Activated CD4-positive, alpha-beta T cell treated with anti-CD3 and anti-CD28 coated beads, Interleukin-2, amount 10 ng/mL, durations not matched to agents 7 days and 5 days (primary cell): ENCODE results near the gene VPS37B. TPM values are rescaled to one million over a fixed set of nuclear protein-coding genes. Genes with fewer than 3 reads are reported as not detected.

ENCODE experiments used
- CTCF ChIA-PET: fragments of 350-600 bp; sonication (Branson Sonifier 250); formaldehyde crosslinking; loops from one replicate; lab custom pipeline; 2021; ENCODE audit warnings: antibody characterized with exemption; lab: Charles Lee
- POLR2A ChIA-PET: fragments of 350-600 bp; sonication (Branson Sonifier 250); formaldehyde crosslinking; loops from one replicate; lab custom pipeline; 2021; ENCODE audit warnings: antibody characterized with exemption; lab: Charles Lee
- DNase-seq: peaks from one replicate; pipeline ENCODE4 v3.0.0-alpha.2; 2020
- H3K27ac Mint-ChIP-seq: one replicate; pipeline ENCODE4 v1.8.0; 2021; ENCODE audit warnings: mild to moderate bottlenecking, moderate library complexity, mixed read lengths
- H3K27me3 Mint-ChIP-seq: one replicate; pipeline ENCODE4 v1.8.0; 2021; ENCODE audit warnings: mixed read lengths
- H3K36me3 Mint-ChIP-seq: one replicate; pipeline ENCODE4 v1.8.0; 2021; ENCODE audit warnings: low read depth, mixed read lengths
- H3K4me1 Mint-ChIP-seq: one replicate; pipeline ENCODE4 v1.8.0; 2021; ENCODE audit warnings: mixed read lengths
- H3K4me3 Mint-ChIP-seq: one replicate; pipeline ENCODE4 v1.8.0; 2021; ENCODE audit warnings: mild to moderate bottlenecking, moderate library complexity, mixed read lengths
- H3K9me3 Mint-ChIP-seq: one replicate; pipeline ENCODE4 v1.8.0; 2021; ENCODE audit warnings: mixed read lengths
- total RNA-seq, 2 experiments: library from RNA; stranded (reverse); gene quantifications; one replicate each; pipeline ENCODE4 v1.2.3, GENCODE V29; 2021

VPS37B gene
- total RNA-seq, 2 experiments from 2014 or later = 23.0 to 23.7 TPM

- DNase-seq = no peak
- H3K27ac Mint-ChIP-seq = no peak overlapping the region
- H3K4me3 Mint-ChIP-seq = no peak overlapping the region
- peaks cover 8% of the 10 kb centered on the region for H3K4me1 Mint-ChIP-seq
- no peaks in the 10 kb centered on the region for H3K27me3 Mint-ChIP-seq
- no peaks in the 10 kb centered on the region for H3K36me3 Mint-ChIP-seq
- no peaks in the 10 kb centered on the region for H3K9me3 Mint-ChIP-seq
- POLR2A ChIA-PET = no interaction called here
- CTCF ChIA-PET = interaction anchor here (1.2 kb wide), 1 partner anchor 10 kb away, joined by 5 read pairs; no protein-coding TSS in a partner anchor
Observed at GRCh38 chr12:122842505-122843405, 53.2 kb downstream of the VPS37B start.

DNA sequence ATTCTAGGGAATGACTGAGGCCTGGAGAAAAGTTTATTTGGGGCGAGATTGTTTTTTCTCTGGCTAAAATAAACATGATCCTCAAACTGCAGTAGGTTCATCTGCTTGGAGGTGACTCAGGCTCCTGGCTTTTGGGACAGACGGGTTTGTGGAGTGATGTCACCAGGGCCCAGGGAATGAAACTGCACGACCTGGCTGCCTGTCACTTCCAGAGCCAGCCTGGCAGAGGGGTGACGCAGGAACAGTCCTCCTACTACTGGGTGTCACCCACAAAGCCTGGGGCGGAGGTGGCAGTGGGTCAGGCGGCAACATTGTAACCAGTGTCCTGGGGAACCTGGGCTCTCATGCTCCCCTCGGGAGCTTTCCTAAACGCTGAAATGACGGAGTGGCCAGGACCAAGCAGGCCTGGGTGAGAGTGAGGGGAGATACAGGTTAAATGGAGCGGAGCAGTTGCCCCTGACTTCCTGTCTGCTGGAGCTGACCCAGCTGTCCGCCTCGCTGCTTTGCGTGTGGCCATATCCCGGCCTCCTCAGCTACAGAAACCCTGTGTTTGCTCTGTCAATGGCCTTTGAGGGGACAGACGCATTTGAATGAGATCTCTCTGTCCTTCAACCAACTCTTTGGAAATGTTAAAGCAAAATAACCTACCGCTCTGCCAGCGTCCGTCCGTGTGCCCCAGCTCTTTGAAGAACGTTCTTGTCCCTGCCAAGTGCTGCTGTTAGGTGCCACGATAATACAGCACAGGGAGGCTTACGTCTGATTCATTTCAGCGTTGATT is 54.2 kb downstream of the VPS37B start:
- H3K4me3 Mint-ChIP-seq = no peak overlapping the region
- no peaks in the 10 kb centered on the region for H3K27me3 Mint-ChIP-seq
- H3K4me1 Mint-ChIP-seq = peaks cover 16% of the 10 kb centered on the region
- POLR2A ChIA-PET = no interaction called here
- CTCF ChIA-PET = interaction anchor here (0.5 kb wide), 1 partner anchor 34 kb away, joined by 3 read pairs; no protein-coding TSS in a partner anchor
- DNase-seq = no peak
- H3K27ac Mint-ChIP-seq = no peak overlapping the region
- no peaks in the 10 kb centered on the region for H3K9me3 Mint-ChIP-seq
- peaks cover 2% of the 10 kb centered on the region for H3K36me3 Mint-ChIP-seq

- no peak overlapping the region for H3K27ac Mint-ChIP-seq
- POLR2A ChIA-PET = no interaction called here
Observed at GRCh38 chr12:122840580-122841513, 55.1 kb downstream of the VPS37B start.

GRCh38 chr12:122839907-122840554 is 55.9 kb downstream of the VPS37B start:
- Mint-ChIP-seq H3K27me3 (no peaks in the 10 kb centered on the region), H3K4me3 (no peak overlapping the region), H3K9me3 (no peaks in the 10 kb centered on the region), H3K4me1 (peaks cover 21% of the 10 kb centered on the region), H3K36me3 (peaks cover 9% of the 10 kb centered on the region), H3K27ac (no peak overlapping the region)
- DNase-seq = no peak
- ChIA-PET POLR2A (no interaction called here), CTCF (interaction anchor here (0.6 to 1.7 kb wide), 3 partner anchors 46 to 733 kb away, joined by 3 to 6 read pairs (median 4); no protein-coding TSS in a partner anchor)

More at GRCh38 chr12:122840580-122841513, 55.1 kb downstream of the VPS37B start:
- Mint-ChIP-seq H3K27me3 (no peaks in the 10 kb centered on the region), H3K4me1 (peaks cover 21% of the 10 kb centered on the region), H3K36me3 (peaks cover 9% of the 10 kb centered on the region), H3K9me3 (no peaks in the 10 kb centered on the region), H3K4me3 (no peak overlapping the region)
- no peak for DNase-seq
- CTCF ChIA-PET = interaction anchor here (0.7 to 1.7 kb wide), 2 partner anchors 47 to 732 kb away, joined by 3 to 6 read pairs; no protein-coding TSS in a partner anchor

DNA sequence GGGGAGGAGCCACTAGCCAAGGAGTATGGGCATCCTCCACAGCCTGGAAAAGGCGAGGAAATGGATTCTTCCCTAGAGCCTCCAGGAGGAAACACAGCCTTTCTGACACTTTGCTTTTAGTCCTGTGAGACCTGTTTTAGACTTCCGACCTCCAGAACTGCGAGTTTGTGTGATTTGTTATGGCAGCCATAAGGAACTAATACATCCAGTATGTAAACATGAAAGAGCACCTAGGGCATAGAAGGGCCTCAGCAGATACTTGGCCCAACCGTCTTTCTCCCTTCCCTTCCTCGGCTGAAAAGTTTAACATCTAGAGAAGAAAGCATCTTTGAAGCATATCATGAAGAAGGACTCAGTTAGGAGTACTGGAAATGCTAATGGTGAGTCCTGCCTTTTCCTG is 57.1 kb downstream of the VPS37B start:
- no peak overlapping the region for H3K27ac Mint-ChIP-seq
- DNase-seq = no peak
- H3K4me1 Mint-ChIP-seq = peaks cover 29% of the 10 kb centered on the region
- peaks cover 9% of the 10 kb centered on the region for H3K36me3 Mint-ChIP-seq
- no peaks in the 10 kb centered on the region for H3K9me3 Mint-ChIP-seq
- POLR2A ChIA-PET = no interaction called here
- no peak overlapping the region for H3K4me3 Mint-ChIP-seq
- CTCF ChIA-PET = interaction anchor here (0.7 kb wide), 2 partner anchors 66 to 234 kb away, joined by 4 to 5 read pairs; no protein-coding TSS in a partner anchor
- peaks cover 9% of the 10 kb centered on the region for H3K27me3 Mint-ChIP-seq

- Mint-ChIP-seq H3K4me3 (peak overlapping the region; percentile 86), H3K36me3 (peaks cover 9% of the 10 kb centered on the region), H3K27ac (peak overlapping the region; percentile 91), H3K27me3 (peaks cover 16% of the 10 kb centered on the region), H3K9me3 (no peaks in the 10 kb centered on the region), H3K4me1 (peaks cover 29% of the 10 kb centered on the region)
- CTCF ChIA-PET = interaction anchor here (0.7 to 1.5 kb wide), 2 partner anchors 235 to 277 kb away, joined by 3 to 5 read pairs; no protein-coding TSS in a partner anchor
- DNase-seq = no peak
- POLR2A ChIA-PET = no interaction called here
Observed at GRCh38 chr12:122837306-122838265, 58.3 kb downstream of the VPS37B start.

- Mint-ChIP-seq H3K36me3 (peaks cover 9% of the 10 kb centered on the region), H3K4me3 (peak overlapping the region; percentile 86), H3K4me1 (peaks cover 29% of the 10 kb centered on the region), H3K9me3 (no peaks in the 10 kb centered on the region), H3K27me3 (peaks cover 16% of the 10 kb centered on the region), H3K27ac (peak overlapping the region; percentile 91)
- peak; percentile 74 for DNase-seq
- ChIA-PET POLR2A (interaction anchor here (0.6 kb wide), 1 partner anchor 241 kb away, joined by 6 read pairs; no protein-coding TSS in a partner anchor), CTCF (interaction anchor here (0.7 to 1.6 kb wide), 4 partner anchors 10 to 278 kb away, joined by 3 to 5 read pairs (median 4); no protein-coding TSS in a partner anchor)
Observed at GRCh38 chr12:122836027-122836921, 59.6 kb downstream of the VPS37B start.

GRCh38 chr12:122835750-122836026 is 60.2 kb downstream of the VPS37B start:
- CTCF ChIA-PET = interaction anchor here (1.4 to 1.6 kb wide), 2 partner anchors 9 to 26 kb away, joined by 3 to 4 read pairs; no protein-coding TSS in a partner anchor
- Mint-ChIP-seq H3K27me3 (peaks cover 18% of the 10 kb centered on the region), H3K36me3 (peaks cover 9% of the 10 kb centered on the region), H3K4me1 (peaks cover 29% of the 10 kb centered on the region), H3K27ac (no peak overlapping the region), H3K9me3 (no peaks in the 10 kb centered on the region), H3K4me3 (peak overlapping the region; percentile 86)
- peak; percentile 15 for DNase-seq
- POLR2A ChIA-PET = no interaction called here

DNA sequence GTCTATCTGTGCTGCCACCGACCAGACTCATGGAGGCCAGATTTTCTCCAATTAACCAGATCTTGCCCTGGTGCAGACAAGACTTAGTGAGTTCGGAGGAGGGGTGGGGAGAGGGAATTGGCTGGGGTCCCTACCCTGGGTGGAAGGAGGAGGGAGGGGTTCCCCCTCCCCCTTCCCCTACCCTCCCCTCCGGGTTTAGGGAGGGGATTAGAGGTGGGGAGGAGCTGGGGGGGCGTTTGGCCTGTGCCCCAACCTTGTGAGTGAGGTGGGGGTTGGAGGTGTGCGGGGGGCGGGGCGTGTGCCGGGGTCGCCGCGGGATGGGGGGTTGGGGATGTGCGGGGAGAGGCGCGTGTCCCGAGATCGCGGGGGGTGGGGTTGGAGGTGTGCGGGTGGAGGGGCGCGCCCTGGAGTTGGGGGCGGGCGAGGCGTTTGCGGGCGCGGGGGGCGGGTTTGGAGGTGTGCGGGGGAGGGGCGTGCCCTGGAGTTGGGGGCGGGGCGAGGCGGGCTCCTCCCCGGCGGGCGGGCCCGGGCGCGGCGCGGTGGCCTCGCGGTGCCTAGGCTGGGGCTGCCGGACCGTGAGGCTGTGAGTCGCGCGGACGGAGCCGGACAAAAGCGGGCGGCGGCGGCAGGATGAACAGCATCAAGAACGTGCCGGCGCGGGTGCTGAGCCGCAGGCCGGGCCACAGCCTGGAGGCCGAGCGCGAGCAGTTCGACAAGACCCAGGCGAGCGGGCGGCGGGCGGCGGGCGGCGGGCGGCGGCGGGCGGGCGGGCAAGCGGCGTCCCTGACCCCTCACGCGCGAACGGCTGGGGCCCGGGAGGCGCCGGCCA is 60.8 kb downstream of the VPS37B start, which contains the start of gene HIP1R:
TSS of gene HIP1R (plus strand) at position 537 of the 829 bp plus-strand sequence. CDS start at position 631, 94 bp downstream.
- Mint-ChIP-seq H3K9me3 (no peaks in the 10 kb centered on the region), H3K4me1 (peaks cover 29% of the 10 kb centered on the region), H3K36me3 (peaks cover 9% of the 10 kb centered on the region), H3K27me3 (peaks cover 19% of the 10 kb centered on the region), H3K4me3 (peak within 1 kb of the TSS; percentile 86), H3K27ac (peak within 1 kb of the TSS; percentile 92)
- CTCF ChIA-PET = interaction anchor here (0.6 to 1.6 kb wide), 3 partner anchors 10 to 121 kb away, joined by 3 to 6 read pairs (median 4); no protein-coding TSS in a partner anchor
- POLR2A ChIA-PET = no interaction called here
- peak; percentile 55 for DNase-seq
